Measurements from ENCODE around the gene PRSS27.

The PRSS27 gene

GRCh38 chr16:2720719-2721633, 952 bp upstream of the PRSS27 start (continued):
- TF ChIP-seq ZNF394 (tag by site-specific recombination; IDR thresholded peaks at IDR 0.05; ENCODE audit: borderline replicate concordance), result no peak
- no peak for TF ChIP-seq ZNF148 (tag by site-specific recombination; IDR thresholded peaks at IDR 0.05; ENCODE audit: borderline replicate concordance)
- TF ChIP-seq KLF8 (tag by site-specific recombination; IDR thresholded peaks at IDR 0.05), result peak; percentile 57
- TF ChIP-seq CTCF (tag by site-specific recombination; IDR thresholded peaks at IDR 0.05), result 0 out of 2 replicates have a peak, but pooled peaks have one; percentile 5
- TF ChIP-seq ZBTB48 (tag by site-specific recombination; IDR thresholded peaks at IDR 0.05), result no peak
- TF ChIP-seq ZNF561 (tag by site-specific recombination; IDR thresholded peaks at IDR 0.05; ENCODE audit: borderline replicate concordance), result peak; percentile 97
- no peak for TF ChIP-seq PRDM2 (tag by site-specific recombination; IDR thresholded peaks at IDR 0.05; ENCODE audit: borderline replicate concordance)
- no peak for TF ChIP-seq ZNF530 (tag by site-specific recombination; IDR thresholded peaks at IDR 0.05; ENCODE audit: low read depth)
- no peak for TF ChIP-seq ZNF266 (tag by site-specific recombination; IDR thresholded peaks at IDR 0.05; ENCODE audit: low read depth)
- no peak for TF ChIP-seq ZNF138 (tag by site-specific recombination; IDR thresholded peaks at IDR 0.05; ENCODE audit: borderline replicate concordance)
- no peak for TF ChIP-seq ZNF112 (tag by site-specific recombination; IDR thresholded peaks at IDR 0.05)
- no peak for TF ChIP-seq ZNF423 (tag by site-specific recombination; IDR thresholded peaks at IDR 0.05)
- no peak for TF ChIP-seq ZNF544 (tag by site-specific recombination; IDR thresholded peaks at IDR 0.05)
- TF ChIP-seq ZNF692 (tag by site-specific recombination; IDR thresholded peaks at IDR 0.05), result peak; percentile 94
- no peak for TF ChIP-seq ZNF585B (tag by site-specific recombination; IDR thresholded peaks at IDR 0.05)
- TF ChIP-seq ZBTB11 (tag by site-specific recombination; conservative IDR thresholded peaks at IDR 0.05; ENCODE audit: low read depth), result peak; percentile 99
- TF ChIP-seq ZNF19 (tag by site-specific recombination; IDR thresholded peaks at IDR 0.05; ENCODE audit: low read depth), result no peak
- TF ChIP-seq ZBTB20 (tag by site-specific recombination; IDR thresholded peaks at IDR 0.05), result peak; percentile 80
- 0 out of 2 replicates have a peak, but pooled peaks have one; percentile 36 for TF ChIP-seq ZBTB10 (tag by site-specific recombination; IDR thresholded peaks at IDR 0.05)
- no peak for TF ChIP-seq ZNF248 (tag by site-specific recombination; IDR thresholded peaks at IDR 0.05)
